ENCODE data around the gene CHPT1. TPM values are rescaled to one million over a fixed set of nuclear protein-coding genes. Genes with fewer than 3 reads are reported as not detected.

Gene CHPT1
- total and polyA plus RNA-seq, 2 experiments from 2014 or later, result 22.2 to 23.0 TPM

GRCh38 chr12:101653503-101653902 is 43.9 kb upstream of the CHPT1 start:
- Histone ChIP-seq H3K27ac (ENCODE audit: low read depth) (no peak overlapping the region), H3K27me3 (ENCODE audit: insufficient read depth) (no peaks in the 10 kb centered on the region), H3F3A (replicated peaks; ENCODE audit: low read depth) (no peaks in the 10 kb centered on the region), H3K4me3 (no peak overlapping the region), H3K36me3 (ENCODE audit: insufficient read depth) (no peaks in the 10 kb centered on the region), H3K9me2 (ENCODE audit: insufficient read depth) (peaks cover 5% of the 10 kb centered on the region; the same call in 1 of the 2 replicates), H4K20me1 (replicated peaks; ENCODE audit: insufficient read depth) (no peaks in the 10 kb centered on the region), H3K4me2 (no peak overlapping the region), H2AFZ (no peak overlapping the region), H3K79me2 (replicated peaks; ENCODE audit: insufficient read depth) (no peaks in the 10 kb centered on the region), H3K4me1 (ENCODE audit: insufficient read depth) (no peaks in the 10 kb centered on the region)
- Mint-ChIP-seq H3K4me3 (no peak overlapping the region), H3K36me3 (ENCODE audit: low read depth) (no peaks in the 10 kb centered on the region), H3K4me1 (peaks cover 5% of the 10 kb centered on the region), H3K27me3 (ENCODE audit: insufficient read depth, low read depth, poor library complexity) (peaks cover 2% of the 10 kb centered on the region), H3K9me3 (no peaks in the 10 kb centered on the region), H3K27ac (no peak overlapping the region)
- TF ChIP-seq ZNF462 (CRISPR knock-in tag; IDR thresholded peaks at IDR 0.05) (no peak), ETS1 (IDR thresholded peaks at IDR 0.05) (no peak), NANOG (IDR thresholded peaks at IDR 0.05; ENCODE audit: borderline replicate concordance) (no peak), EZH2 (IDR thresholded peaks at IDR 0.05; ENCODE audit: low read depth, unreplicated experiment) (no peak), POLR2AphosphoS5 (IDR thresholded peaks at IDR 0.05; ENCODE audit: low read depth) (no peak), ZNF331 (CRISPR knock-in tag; IDR thresholded peaks at IDR 0.05; ENCODE audit: low read depth) (no peak), STAT1 (IDR thresholded peaks at IDR 0.05; ENCODE audit: unreplicated experiment) (no peak), ZNF114 (CRISPR knock-in tag; IDR thresholded peaks at IDR 0.05) (no peak), EZH2phosphoT487 (IDR thresholded peaks at IDR 0.05; ENCODE audit: unreplicated experiment) (no peak), JUNB (IDR thresholded peaks at IDR 0.05; ENCODE audit: unreplicated experiment) (no peak), CREB1 (CRISPR knock-in tag; IDR thresholded peaks at IDR 0.05; ENCODE audit: low read depth) (no peak)
- TF ChIP-seq, protein P1, sequence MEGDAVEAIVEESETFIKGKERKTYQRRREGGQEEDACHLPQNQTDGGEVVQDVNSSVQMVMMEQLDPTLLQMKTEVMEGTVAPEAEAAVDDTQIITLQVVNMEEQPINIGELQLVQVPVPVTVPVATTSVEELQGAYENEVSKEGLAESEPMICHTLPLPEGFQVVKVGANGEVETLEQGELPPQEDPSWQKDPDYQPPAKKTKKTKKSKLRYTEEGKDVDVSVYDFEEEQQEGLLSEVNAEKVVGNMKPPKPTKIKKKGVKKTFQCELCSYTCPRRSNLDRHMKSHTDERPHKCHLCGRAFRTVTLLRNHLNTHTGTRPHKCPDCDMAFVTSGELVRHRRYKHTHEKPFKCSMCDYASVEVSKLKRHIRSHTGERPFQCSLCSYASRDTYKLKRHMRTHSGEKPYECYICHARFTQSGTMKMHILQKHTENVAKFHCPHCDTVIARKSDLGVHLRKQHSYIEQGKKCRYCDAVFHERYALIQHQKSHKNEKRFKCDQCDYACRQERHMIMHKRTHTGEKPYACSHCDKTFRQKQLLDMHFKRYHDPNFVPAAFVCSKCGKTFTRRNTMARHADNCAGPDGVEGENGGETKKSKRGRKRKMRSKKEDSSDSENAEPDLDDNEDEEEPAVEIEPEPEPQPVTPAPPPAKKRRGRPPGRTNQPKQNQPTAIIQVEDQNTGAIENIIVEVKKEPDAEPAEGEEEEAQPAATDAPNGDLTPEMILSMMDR (conservative IDR thresholded peaks at IDR 0.05; ENCODE audit: low read depth in 2 of 2), result no peak
- TF ChIP-seq, protein P2, sequence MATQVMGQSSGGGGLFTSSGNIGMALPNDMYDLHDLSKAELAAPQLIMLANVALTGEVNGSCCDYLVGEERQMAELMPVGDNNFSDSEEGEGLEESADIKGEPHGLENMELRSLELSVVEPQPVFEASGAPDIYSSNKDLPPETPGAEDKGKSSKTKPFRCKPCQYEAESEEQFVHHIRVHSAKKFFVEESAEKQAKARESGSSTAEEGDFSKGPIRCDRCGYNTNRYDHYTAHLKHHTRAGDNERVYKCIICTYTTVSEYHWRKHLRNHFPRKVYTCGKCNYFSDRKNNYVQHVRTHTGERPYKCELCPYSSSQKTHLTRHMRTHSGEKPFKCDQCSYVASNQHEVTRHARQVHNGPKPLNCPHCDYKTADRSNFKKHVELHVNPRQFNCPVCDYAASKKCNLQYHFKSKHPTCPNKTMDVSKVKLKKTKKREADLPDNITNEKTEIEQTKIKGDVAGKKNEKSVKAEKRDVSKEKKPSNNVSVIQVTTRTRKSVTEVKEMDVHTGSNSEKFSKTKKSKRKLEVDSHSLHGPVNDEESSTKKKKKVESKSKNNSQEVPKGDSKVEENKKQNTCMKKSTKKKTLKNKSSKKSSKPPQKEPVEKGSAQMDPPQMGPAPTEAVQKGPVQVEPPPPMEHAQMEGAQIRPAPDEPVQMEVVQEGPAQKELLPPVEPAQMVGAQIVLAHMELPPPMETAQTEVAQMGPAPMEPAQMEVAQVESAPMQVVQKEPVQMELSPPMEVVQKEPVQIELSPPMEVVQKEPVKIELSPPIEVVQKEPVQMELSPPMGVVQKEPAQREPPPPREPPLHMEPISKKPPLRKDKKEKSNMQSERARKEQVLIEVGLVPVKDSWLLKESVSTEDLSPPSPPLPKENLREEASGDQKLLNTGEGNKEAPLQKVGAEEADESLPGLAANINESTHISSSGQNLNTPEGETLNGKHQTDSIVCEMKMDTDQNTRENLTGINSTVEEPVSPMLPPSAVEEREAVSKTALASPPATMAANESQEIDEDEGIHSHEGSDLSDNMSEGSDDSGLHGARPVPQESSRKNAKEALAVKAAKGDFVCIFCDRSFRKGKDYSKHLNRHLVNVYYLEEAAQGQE (IDR thresholded peaks at IDR 0.05; ENCODE audit: unreplicated experiment), result no peak
- ATAC-seq (peak; percentile 55), DNase-seq (ENCODE audit: low spot score) (peak; percentile 24)
